Right atrium auricular region (tissue), 2 donors: Measurements from ENCODE around the gene SMURF2. TPM values are rescaled to one million over a fixed set of nuclear protein-coding genes. Genes with fewer than 3 reads are reported as not detected.

Experiments
- DNase-seq: peaks from one replicate; pipeline ENCODE4 v3.0.0-alpha.2; 2019; ENCODE audit warnings: low spot score
- H3K27ac ChIP-seq, 2 donors: fragments of 200-600 bp; sonication (generic); 1 replicate in 1 of 2; 2 replicates in 1 of 2; pipeline ENCODE4 v1.5.1; 2016 to 2019
- H3K27me3 ChIP-seq, 2 donors: fragments of 200-600 bp; sonication (generic); one replicate each; pipeline versions ENCODE4 v1.5.1 to v1.6.0; 2017 to 2019
- H3K36me3 ChIP-seq: fragments of 200-600 bp; sonication (generic); one replicate; pipeline ENCODE4 v1.5.1; 2016
- H3K4me1 ChIP-seq, 2 donors: fragments of 200-600 bp; sonication (generic); one replicate each; pipeline versions ENCODE4 v1.5.1 to v1.6.0; 2017 to 2019
- H3K4me3 ChIP-seq, 2 donors: fragments of 200-600 bp; sonication (generic); 1 replicate in 1 of 2; 2 replicates in 1 of 2; pipeline ENCODE4 v1.5.1; 2017 to 2019; ENCODE audit warnings: mild to moderate bottlenecking in 1 of 2, moderate library complexity in 1 of 2
- H3K9me3 ChIP-seq, 2 donors: fragments of 200-600 bp; sonication (generic); one replicate each; pipeline ENCODE4 v1.5.1; 2019
- CTCF ChIP-seq, 2 donors: fragments of 200-600 bp; sonication (generic); IDR thresholded peaks; one replicate each; pipeline ENCODE4 v1.5.1; 2019; ENCODE audit warnings: antibody characterized with exemption in 2 of 2
- total RNA-seq, 2 donors: library from RNA; depleted of rRNA; stranded (reverse); fragments of >200 nt; gene quantifications; one replicate each; pipeline ENCODE4 v1.1.0, GENCODE V29; 2016

SMURF2 gene
- total RNA-seq, result 10 to 100 TPM; 12.6 to 15.3 TPM

DNA sequence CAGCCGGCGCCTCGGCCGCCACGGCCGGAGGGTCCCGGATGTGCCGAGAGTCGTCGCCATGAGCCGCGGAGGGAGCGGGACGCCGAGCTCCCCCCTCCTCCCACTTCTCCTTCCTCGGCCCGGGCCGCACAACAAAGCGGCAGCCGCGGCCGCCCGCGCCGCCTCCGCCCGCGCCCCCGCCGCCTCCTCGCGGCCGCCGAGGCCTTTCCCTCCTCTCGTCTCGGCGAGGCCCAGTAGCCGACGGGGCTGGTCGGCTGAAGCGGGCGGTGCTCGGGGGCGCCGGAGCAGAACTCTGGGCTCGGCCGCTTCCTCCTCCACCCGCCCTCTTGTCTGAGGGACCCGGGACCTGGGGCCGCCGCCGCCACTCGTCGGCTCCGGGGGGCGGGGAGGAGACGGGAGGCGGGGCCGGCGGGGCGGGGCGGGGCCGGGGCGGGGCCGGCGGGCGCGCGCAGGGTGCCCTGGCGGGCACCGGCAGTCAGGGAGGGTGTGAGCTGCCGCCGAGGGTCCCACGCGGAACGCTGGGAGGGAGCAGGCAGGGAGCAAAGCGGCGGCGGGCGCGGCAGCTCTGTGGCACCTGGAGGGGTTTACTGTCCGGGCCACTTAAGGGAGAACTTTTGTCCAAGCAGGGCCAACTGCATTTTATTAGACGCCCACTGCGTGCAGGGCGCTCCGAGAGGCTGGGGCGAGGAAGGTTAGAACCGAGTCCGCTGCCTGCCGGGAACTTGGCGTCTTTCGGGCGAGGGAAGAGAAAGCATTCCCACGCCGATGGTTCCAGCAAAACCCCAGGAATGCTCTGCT is at the start of gene SMURF2:
TSS of gene SMURF2 (minus strand) at position 332 of the 798 bp plus-strand sequence. CDS start 427 bp downstream, outside the sequence.
- no peak for TF ChIP-seq CTCF (IDR thresholded peaks at IDR 0.05)
- Histone ChIP-seq H3K27ac (peak within 1 kb of the TSS; percentile 90 to 91), H3K27me3 (no peaks in the 10 kb centered on the region)

DNA sequence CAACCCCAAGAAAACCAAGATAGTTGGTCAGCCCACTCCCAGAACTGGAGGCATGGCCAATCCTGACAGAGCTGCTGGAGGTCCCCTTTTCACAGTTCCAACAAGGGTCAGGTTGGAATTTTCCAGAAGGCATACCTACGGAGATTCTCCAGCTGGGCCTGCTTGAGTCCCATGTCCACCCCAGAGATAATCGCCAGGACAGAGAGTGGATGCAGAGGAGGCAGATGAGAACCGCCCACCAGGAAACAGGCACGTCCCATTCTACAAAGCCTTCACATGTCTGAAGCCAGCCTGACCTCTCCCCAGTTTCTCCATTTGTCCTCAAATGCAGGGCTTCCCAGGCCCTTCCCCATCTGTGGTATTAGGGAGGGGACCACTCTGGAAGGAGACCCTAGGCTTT is 47.4 kb upstream of the SMURF2 start:
- Histone ChIP-seq H3K36me3 (no peaks in the 10 kb centered on the region), H3K4me1 (peaks cover 0 to 38% of the 10 kb centered on the region in 2 donors), H3K27me3 (no peaks in the 10 kb centered on the region), H3K27ac (peak overlapping the region in 1 of 2 donors; percentile 45), H3K9me3 (no peaks in the 10 kb centered on the region), H3K4me3 (no peak overlapping the region)
- no peak for TF ChIP-seq CTCF (IDR thresholded peaks at IDR 0.05)
- no peak for DNase-seq

More for the DNA sequence above, at the start of gene SMURF2:
- H3K4me3 ChIP-seq, result peak within 1 kb of the TSS; percentile 79 to 87
- no peaks in the 10 kb centered on the region for H3K9me3 ChIP-seq
- peaks cover 0 to 10% of the 10 kb centered on the region in 2 donors for H3K4me1 ChIP-seq
- DNase-seq, result peak; percentile 76
- H3K36me3 ChIP-seq, result no peaks in the 10 kb centered on the region

GRCh38 chr17:64707050-64707591 is 45.0 kb upstream of the SMURF2 start:
- no peaks in the 10 kb centered on the region for H3K9me3 ChIP-seq
- H3K27ac ChIP-seq, result peak overlapping the region; percentile 48 to 61
- peak; percentile 96 for DNase-seq
- no peak for TF ChIP-seq CTCF (IDR thresholded peaks at IDR 0.05)
- H3K27me3 ChIP-seq, result no peaks in the 10 kb centered on the region
- H3K4me1 ChIP-seq, result peaks cover 0 to 38% of the 10 kb centered on the region in 2 donors
- no peak overlapping the region for H3K4me3 ChIP-seq
- H3K36me3 ChIP-seq, result no peaks in the 10 kb centered on the region

- H3K4me1 ChIP-seq, result peaks cover 0 to 38% of the 10 kb centered on the region in 2 donors
Observed at GRCh38 chr17:64706224-64707049, 44.3 kb upstream of the SMURF2 start.

DNA sequence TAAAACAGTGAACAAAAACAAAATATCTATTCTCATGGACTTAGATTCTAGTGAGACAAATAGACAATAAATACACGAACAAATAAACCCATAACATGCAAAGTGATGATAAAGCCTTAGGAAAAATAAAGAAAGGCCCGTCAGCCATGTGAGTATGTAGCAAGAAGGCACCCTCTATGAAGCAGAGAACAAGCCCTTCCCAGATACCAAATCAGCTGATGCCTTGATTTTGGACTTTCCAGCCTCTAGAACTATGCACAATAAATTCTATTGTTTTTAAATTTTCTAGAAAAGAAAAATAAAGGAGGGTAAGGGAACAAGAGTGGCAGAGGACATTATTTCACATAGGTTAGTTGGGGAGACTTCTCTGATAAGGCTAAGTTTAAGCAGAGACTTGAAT is 40.7 kb upstream of the SMURF2 start:
- Histone ChIP-seq H3K4me1 (peaks cover 0 to 19% of the 10 kb centered on the region in 2 donors), H3K27ac (no peak overlapping the region), H3K27me3 (no peaks in the 10 kb centered on the region), H3K9me3 (no peaks in the 10 kb centered on the region), H3K36me3 (no peaks in the 10 kb centered on the region), H3K4me3 (no peak overlapping the region)
- no peak for TF ChIP-seq CTCF (IDR thresholded peaks at IDR 0.05)
- no peak for DNase-seq

More at GRCh38 chr17:64706224-64707049, 44.3 kb upstream of the SMURF2 start:
- Histone ChIP-seq H3K27ac (peak overlapping the region; percentile 48 to 61), H3K36me3 (no peaks in the 10 kb centered on the region), H3K27me3 (no peaks in the 10 kb centered on the region), H3K9me3 (no peaks in the 10 kb centered on the region), H3K4me3 (no peak overlapping the region)
- TF ChIP-seq CTCF (IDR thresholded peaks at IDR 0.05), result no peak
- DNase-seq, result no peak
